ENCODE measurements around the gene DEFB124. TPM values are rescaled to one million over a fixed set of nuclear protein-coding genes. Genes with fewer than 3 reads are reported as not detected.

DEFB124 gene
- total RNA-seq, 1 donor from 2014 or later: not detected

DNA sequence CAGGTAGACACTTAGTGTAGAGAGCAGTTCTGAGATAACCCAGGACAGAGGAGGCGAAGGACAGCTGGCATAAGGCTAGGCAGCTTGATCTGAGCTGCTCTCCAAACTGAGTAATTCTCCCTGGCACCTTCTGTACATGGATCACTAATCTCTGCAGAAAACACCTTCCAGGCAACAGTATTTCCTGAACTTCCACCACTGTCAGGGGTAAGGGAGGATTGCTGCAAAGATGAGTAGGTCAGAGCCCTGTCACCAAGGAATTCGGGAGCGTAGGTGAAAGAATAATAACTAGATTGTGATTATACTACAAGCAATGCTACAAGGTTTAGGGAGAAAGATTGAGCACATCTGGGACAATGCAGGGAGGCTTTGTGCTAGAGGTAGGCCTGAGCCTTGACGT is 41.2 kb upstream of the DEFB124 start:
- H3K9me3 Mint-ChIP-seq: no peaks in the 10 kb centered on the region

DNA sequence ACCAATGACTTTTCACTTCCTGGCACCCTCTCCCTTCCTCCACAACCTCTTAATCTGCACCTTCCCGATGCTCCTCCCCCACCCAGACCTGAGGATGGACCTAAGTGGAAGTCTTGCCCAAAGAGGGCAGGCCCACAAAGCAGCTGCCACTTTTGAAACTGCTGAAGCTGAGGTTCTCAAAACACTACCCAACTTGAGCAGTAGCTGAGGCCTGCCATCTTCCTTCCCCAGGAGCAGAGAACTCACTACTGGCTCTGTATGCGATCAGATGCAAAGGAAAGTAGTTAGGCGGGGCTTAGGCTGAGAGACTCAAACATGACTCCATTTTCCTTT is 40.8 kb upstream of the DEFB124 start:
- TF ChIP-seq, protein P1, sequence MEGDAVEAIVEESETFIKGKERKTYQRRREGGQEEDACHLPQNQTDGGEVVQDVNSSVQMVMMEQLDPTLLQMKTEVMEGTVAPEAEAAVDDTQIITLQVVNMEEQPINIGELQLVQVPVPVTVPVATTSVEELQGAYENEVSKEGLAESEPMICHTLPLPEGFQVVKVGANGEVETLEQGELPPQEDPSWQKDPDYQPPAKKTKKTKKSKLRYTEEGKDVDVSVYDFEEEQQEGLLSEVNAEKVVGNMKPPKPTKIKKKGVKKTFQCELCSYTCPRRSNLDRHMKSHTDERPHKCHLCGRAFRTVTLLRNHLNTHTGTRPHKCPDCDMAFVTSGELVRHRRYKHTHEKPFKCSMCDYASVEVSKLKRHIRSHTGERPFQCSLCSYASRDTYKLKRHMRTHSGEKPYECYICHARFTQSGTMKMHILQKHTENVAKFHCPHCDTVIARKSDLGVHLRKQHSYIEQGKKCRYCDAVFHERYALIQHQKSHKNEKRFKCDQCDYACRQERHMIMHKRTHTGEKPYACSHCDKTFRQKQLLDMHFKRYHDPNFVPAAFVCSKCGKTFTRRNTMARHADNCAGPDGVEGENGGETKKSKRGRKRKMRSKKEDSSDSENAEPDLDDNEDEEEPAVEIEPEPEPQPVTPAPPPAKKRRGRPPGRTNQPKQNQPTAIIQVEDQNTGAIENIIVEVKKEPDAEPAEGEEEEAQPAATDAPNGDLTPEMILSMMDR (IDR thresholded peaks at IDR 0.05; ENCODE audit: unreplicated experiment): no peak
- DNase-seq (ENCODE audit: low spot score in 2 of 2, unreplicated experiment in 2 of 2): no peak
- Mint-ChIP-seq H3K27me3 (ENCODE audit: low read depth) (no peaks in the 10 kb centered on the region), H3K4me3 (no peak overlapping the region), H3K4me1 (no peaks in the 10 kb centered on the region), H3K36me3 (no peaks in the 10 kb centered on the region), H3K9me3 (no peaks in the 10 kb centered on the region), H3K27ac (no peak overlapping the region)

More for the DNA sequence above, 41.2 kb upstream of the DEFB124 start:
- H3K4me3 Mint-ChIP-seq: no peak overlapping the region
- H3K27ac Mint-ChIP-seq: no peak overlapping the region
- no peak for DNase-seq (ENCODE audit: low spot score in 2 of 2, unreplicated experiment in 2 of 2)
- H3K4me1 Mint-ChIP-seq: no peaks in the 10 kb centered on the region
- TF ChIP-seq, protein P1 (IDR thresholded peaks at IDR 0.05; ENCODE audit: unreplicated experiment): no peak
- no peaks in the 10 kb centered on the region for H3K36me3 Mint-ChIP-seq
- H3K27me3 Mint-ChIP-seq (ENCODE audit: low read depth): no peaks in the 10 kb centered on the region

DNA sequence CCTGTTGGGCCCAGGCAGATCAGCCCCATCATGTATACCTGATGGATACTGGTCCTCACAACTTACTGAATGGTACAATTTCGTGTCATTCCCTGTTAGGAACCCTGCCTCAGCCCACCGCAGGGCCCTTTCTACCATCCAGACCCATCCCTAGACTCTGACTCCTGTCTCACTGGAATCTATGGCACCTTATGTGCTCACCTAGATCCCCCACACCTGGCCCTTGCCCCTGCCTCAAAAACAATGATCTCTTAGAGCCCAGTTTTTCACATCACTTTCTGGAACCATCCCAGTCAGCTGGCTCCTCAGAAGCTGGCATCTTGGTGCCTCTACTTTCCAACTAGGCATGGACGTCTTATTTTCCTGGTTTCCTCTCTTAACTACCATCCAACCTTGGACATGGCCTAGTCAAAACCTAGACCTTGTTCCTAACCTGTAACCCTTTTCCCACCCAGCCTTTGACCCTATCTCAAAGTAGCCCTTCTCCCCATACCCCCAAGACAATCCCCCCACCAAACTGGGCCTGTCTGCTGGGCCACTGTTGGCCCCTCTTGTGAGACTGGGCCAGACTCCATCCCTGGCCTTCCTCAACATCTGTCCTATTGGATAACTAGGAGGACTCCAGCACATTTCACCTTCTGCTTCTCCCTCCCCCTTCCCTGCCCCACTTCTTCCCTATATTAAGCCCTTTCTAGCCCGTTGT is 40.3 kb upstream of the DEFB124 start:
- H3K9me3 Mint-ChIP-seq: no peaks in the 10 kb centered on the region
- H3K4me3 Mint-ChIP-seq: no peak overlapping the region
- H3K4me1 Mint-ChIP-seq: no peaks in the 10 kb centered on the region
- TF ChIP-seq, protein P1 (IDR thresholded peaks at IDR 0.05; ENCODE audit: unreplicated experiment): no peak
- H3K27ac Mint-ChIP-seq: no peak overlapping the region
- no peak for DNase-seq (ENCODE audit: low spot score in 2 of 2, unreplicated experiment in 2 of 2)
- no peaks in the 10 kb centered on the region for H3K36me3 Mint-ChIP-seq
- no peaks in the 10 kb centered on the region for H3K27me3 Mint-ChIP-seq (ENCODE audit: low read depth)

DNA sequence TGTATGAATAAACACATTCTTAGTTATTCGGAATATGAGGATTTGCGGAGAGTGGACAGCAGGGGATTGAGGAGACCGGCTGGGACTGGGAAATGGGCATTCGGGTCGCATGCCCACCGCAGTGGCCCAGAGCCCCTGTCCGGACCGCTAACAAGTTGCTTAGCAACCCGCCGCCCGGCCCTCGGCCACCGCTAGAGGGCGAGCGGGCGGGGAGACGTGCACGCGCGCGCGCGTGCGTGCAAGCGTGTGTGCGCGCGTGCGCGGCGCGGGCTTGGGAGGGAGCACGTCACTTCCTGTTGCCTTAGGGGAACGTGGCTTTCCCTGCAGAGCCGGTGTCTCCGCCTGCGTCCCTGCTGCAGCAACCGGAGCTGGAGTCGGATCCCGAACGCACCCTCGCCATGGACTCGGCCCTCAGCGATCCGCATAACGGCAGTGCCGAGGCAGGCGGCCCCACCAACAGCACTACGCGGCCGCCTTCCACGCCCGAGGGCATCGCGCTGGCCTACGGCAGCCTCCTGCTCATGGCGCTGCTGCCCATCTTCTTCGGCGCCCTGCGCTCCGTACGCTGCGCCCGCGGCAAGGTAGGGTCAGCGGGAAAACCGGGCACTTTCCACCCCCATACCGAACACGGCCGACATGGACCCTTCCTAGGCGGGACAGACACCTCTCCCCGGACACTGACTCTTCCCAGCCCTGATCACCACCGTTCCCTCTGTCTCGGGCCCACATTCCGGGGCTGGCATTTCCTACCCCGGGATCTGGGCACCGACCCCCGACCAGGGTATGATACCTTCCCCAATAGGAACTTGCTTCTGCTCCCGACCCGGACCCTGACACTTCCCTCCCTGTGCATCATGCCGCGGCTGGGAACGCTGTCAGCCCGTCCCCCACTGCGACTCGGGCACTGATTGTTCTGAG is 39.5 kb upstream of the DEFB124 start, which contains the start of gene HM13:
HM13 (plus strand) TSS at position 289 of the 918 bp plus-strand sequence; CDS start at position 399, 110 bp downstream.
- H3K9me3 Mint-ChIP-seq: no peaks in the 10 kb centered on the region

DNA sequence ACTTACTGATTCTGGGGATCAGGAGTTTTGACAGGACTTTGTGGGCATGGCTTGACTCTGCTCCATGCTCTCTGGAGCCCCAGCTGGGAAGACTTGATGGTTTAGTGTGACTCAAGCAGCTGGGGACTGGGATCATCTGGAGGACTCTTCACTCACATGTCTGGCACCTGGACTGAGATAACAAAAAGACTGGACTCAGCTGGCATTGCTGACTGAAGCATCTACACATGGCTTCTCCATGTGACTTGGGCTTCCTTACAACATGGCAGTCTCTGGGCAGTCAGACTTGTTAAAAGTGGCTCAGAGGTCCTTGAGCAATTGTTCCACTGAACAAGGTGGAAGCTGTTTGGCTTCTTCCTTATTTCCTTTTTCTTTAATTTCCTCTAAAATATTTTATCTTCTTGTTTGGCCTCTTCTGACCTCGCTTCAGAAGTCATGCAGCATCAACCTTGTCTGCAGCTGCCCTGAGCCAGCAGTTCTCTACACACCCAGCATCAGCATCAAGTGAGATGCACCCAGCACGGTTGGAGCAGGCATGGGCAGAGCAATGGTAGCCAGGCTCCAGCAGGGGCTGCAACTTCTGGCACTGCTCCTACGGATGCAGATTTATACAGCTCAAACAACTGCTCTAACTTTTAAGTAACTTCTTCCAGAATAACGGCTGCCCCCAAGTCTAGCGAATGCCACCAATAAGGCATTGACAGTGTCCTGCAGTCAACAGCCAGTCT is 33.8 kb upstream of the DEFB124 start:
- Mint-ChIP-seq H3K4me3 (no peak overlapping the region), H3K36me3 (no peaks in the 10 kb centered on the region), H3K27me3 (ENCODE audit: low read depth) (no peaks in the 10 kb centered on the region), H3K9me3 (peaks cover 3% of the 10 kb centered on the region), H3K4me1 (no peaks in the 10 kb centered on the region), H3K27ac (no peak overlapping the region)
- no peak for DNase-seq (ENCODE audit: low spot score in 2 of 2, unreplicated experiment in 2 of 2)
- TF ChIP-seq, protein P1 (IDR thresholded peaks at IDR 0.05; ENCODE audit: unreplicated experiment): no peak

More for the DNA sequence above, 39.5 kb upstream of the DEFB124 start, which contains the start of gene HM13:
- H3K4me3 Mint-ChIP-seq: no peak within 1 kb of the TSS
- no peaks in the 10 kb centered on the region for H3K36me3 Mint-ChIP-seq
- no peak within 1 kb of the TSS for H3K27ac Mint-ChIP-seq
- TF ChIP-seq, protein P1 (IDR thresholded peaks at IDR 0.05; ENCODE audit: unreplicated experiment): peak; percentile 96
- H3K27me3 Mint-ChIP-seq (ENCODE audit: low read depth): no peaks in the 10 kb centered on the region
- DNase-seq (ENCODE audit: low spot score in 2 of 2, unreplicated experiment in 2 of 2): peak; percentile 90 to 93
- no peaks in the 10 kb centered on the region for H3K4me1 Mint-ChIP-seq
